ENCODE results near the gene NYAP2. TPM values are rescaled to one million over a fixed set of nuclear protein-coding genes. Genes with fewer than 3 reads are reported as not detected.

NYAP2 gene
- total and polyA plus RNA-seq, 2 of the 4 experiments (the other 2 are of a cell fraction): not detected

GRCh38 chr2:225457482-225457881 lies 58.0 kb downstream of the NYAP2 start:
- H3K9ac ChIP-seq (ENCODE audit: low read depth, low read length): no peak overlapping the region
- no peak overlapping the region for H2AFZ ChIP-seq (replicated peaks; ENCODE audit: low read length, poor library complexity)
- H3K56ac ChIP-seq (ENCODE audit: extremely low read depth, insufficient read depth, low read length): no peak overlapping the region
- TF ChIP-seq RCOR1 (IDR thresholded peaks at IDR 0.05; ENCODE audit: insufficient replicate concordance, low read length): no peak
- no peak for TF ChIP-seq RAD21 (IDR thresholded peaks at IDR 0.05; ENCODE audit: low read length)
- no peak for TF ChIP-seq MAZ (IDR thresholded peaks at IDR 0.05; ENCODE audit: borderline replicate concordance, low read depth, low read length)
- no peak for TF ChIP-seq FOS (IDR thresholded peaks at IDR 0.05; ENCODE audit: low read depth, low read length)
- TF ChIP-seq, protein P1, sequence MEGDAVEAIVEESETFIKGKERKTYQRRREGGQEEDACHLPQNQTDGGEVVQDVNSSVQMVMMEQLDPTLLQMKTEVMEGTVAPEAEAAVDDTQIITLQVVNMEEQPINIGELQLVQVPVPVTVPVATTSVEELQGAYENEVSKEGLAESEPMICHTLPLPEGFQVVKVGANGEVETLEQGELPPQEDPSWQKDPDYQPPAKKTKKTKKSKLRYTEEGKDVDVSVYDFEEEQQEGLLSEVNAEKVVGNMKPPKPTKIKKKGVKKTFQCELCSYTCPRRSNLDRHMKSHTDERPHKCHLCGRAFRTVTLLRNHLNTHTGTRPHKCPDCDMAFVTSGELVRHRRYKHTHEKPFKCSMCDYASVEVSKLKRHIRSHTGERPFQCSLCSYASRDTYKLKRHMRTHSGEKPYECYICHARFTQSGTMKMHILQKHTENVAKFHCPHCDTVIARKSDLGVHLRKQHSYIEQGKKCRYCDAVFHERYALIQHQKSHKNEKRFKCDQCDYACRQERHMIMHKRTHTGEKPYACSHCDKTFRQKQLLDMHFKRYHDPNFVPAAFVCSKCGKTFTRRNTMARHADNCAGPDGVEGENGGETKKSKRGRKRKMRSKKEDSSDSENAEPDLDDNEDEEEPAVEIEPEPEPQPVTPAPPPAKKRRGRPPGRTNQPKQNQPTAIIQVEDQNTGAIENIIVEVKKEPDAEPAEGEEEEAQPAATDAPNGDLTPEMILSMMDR (conservative IDR thresholded peaks at IDR 0.05; ENCODE audit: low read depth, low read length): no peak
- no peak for TF ChIP-seq ELK1 (IDR thresholded peaks at IDR 0.05; ENCODE audit: borderline replicate concordance, low read depth, low read length)
- no peak for TF ChIP-seq NFE2L2 (IDR thresholded peaks at IDR 0.05; ENCODE audit: low read depth, low read length)
- no peak for TF ChIP-seq POLR2A (IDR thresholded peaks at IDR 0.05; ENCODE audit: low read depth, low read length)
- no peak for TF ChIP-seq MXI1 (IDR thresholded peaks at IDR 0.05; ENCODE audit: borderline replicate concordance, low read depth, low read length)
- TF ChIP-seq SMC3 (IDR thresholded peaks at IDR 0.05; ENCODE audit: low read depth, low read length): no peak
- TF ChIP-seq CEBPB (IDR thresholded peaks at IDR 0.05; ENCODE audit: low read depth, low read length): no peak
- TF ChIP-seq, protein P2, sequence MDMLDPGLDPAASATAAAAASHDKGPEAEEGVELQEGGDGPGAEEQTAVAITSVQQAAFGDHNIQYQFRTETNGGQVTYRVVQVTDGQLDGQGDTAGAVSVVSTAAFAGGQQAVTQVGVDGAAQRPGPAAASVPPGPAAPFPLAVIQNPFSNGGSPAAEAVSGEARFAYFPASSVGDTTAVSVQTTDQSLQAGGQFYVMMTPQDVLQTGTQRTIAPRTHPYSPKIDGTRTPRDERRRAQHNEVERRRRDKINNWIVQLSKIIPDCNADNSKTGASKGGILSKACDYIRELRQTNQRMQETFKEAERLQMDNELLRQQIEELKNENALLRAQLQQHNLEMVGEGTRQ (IDR thresholded peaks at IDR 0.05; ENCODE audit: low read depth, low read length): no peak
- TF ChIP-seq CHD1 (IDR thresholded peaks at IDR 0.05; ENCODE audit: low read depth, low read length): no peak
- TF ChIP-seq MAFK (IDR thresholded peaks at IDR 0.05; ENCODE audit: low read depth, low read length): no peak
- no peak overlapping the region for H2BK120ac ChIP-seq (ENCODE audit: low read depth, low read length)
- ATAC-seq (ENCODE audit: low read depth): no peak
- no peaks in the 10 kb centered on the region for H3K36me3 ChIP-seq (ENCODE audit: control insufficient read depth, insufficient read depth, low read length)
- no peaks in the 10 kb centered on the region for H4K20me1 ChIP-seq (ENCODE audit: insufficient read depth, low read length)
- BruUV-seq (replicated peaks): no TSS peak
- no peaks in the 10 kb centered on the region for H3K27me3 ChIP-seq (ENCODE audit: control insufficient read depth, insufficient read depth, low read length)
- H3K4me3 ChIP-seq (ENCODE audit: insufficient read depth, low read depth, low read length): no peak overlapping the region
- H2BK15ac ChIP-seq (ENCODE audit: low read depth, low read length): no peak overlapping the region
- no peak overlapping the region for H2AK5ac ChIP-seq (ENCODE audit: low read depth, low read length)
- no peaks in the 10 kb centered on the region for H3K9me3 ChIP-seq (ENCODE audit: control insufficient read depth, insufficient read depth, low read length)
- in situ Hi-C loops (cut with MboI; ENCODE audit: low sequenced_read_pairs): no loop called here
- no peak overlapping the region for H3K4ac ChIP-seq (ENCODE audit: low read depth, low read length)
- H3K9me1 ChIP-seq (ENCODE audit: insufficient read depth, low read length): no peaks in the 10 kb centered on the region
- intact Hi-C loops (cut with micrococcal nuclease): no loop called here
- no peak overlapping the region for H3K18ac ChIP-seq (ENCODE audit: low read depth, low read length)
- ChIA-PET CTCF (no interaction called here), POLR2A (ENCODE audit: unreplicated experiment) (no interaction called here)
- no peak overlapping the region for H3K14ac ChIP-seq (replicated peaks; ENCODE audit: low read depth, low read length)
- dilution Hi-C loops (cut with HindIII; ENCODE audit: low sequenced_read_pairs, unreplicated experiment): no loop called here
- H2BK20ac ChIP-seq (ENCODE audit: low read depth, low read length): no peak overlapping the region
- H3K4me2 ChIP-seq (ENCODE audit: low read depth, low read length): no peak overlapping the region
- H4K8ac ChIP-seq (ENCODE audit: low read depth in 2 of 2, low read length in 2 of 2): no peak overlapping the region
- no peaks in the 10 kb centered on the region for H3K4me1 ChIP-seq (ENCODE audit: control insufficient read depth, insufficient read depth, low read length)
- H2AK9ac ChIP-seq (replicated peaks; ENCODE audit: low read depth, low read length, poor library complexity): no peak overlapping the region
- no peak overlapping the region for H4K5ac ChIP-seq (ENCODE audit: low read depth, low read length)
- DNase-seq: no peak
- no CpG with 5 or more reads among the region's 1 CpG for WGBS, 2 experiments (ENCODE audit: extremely low coverage in 2 of 2, insufficient read length in 1 of 2)
- no peak overlapping the region for H4K91ac ChIP-seq (ENCODE audit: insufficient read depth, low read depth, low read length)
- no peaks in the 10 kb centered on the region for H3K79me1 ChIP-seq (ENCODE audit: low read depth in 1 of 2, low read length in 2 of 2)
- no peak overlapping the region for H3K23ac ChIP-seq (ENCODE audit: low read depth, low read length)
- H3K27ac ChIP-seq (ENCODE audit: insufficient read depth, low read length): no peak overlapping the region
- H2BK5ac ChIP-seq (ENCODE audit: low read depth, low read length, poor library complexity, severe bottlenecking): no peak overlapping the region
